Liver (tissue), 3 donors: ENCODE measurements around the gene BCAS1.

Experiments
- EGR1 ChIP-seq, 2 donors: IDR thresholded peaks; 2 replicates each; pipeline ENCODE4 v1.6.1; 2016 to 2018; ENCODE audit warnings: antibody characterized with exemption in 2 of 2, low read depth in 2 of 2
- FOXA2 ChIP-seq: IDR thresholded peaks from 2 replicates; pipeline ENCODE4 v1.6.1; 2016; ENCODE audit warnings: antibody characterized with exemption
- HNF4A ChIP-seq, 2 donors: conservative IDR thresholded peaks; 2 replicates each; pipeline ENCODE4 v1.6.1; 2016; ENCODE audit warnings: antibody characterized with exemption in 2 of 2, mild to moderate bottlenecking in 2 of 2
- NR2F2 ChIP-seq: IDR thresholded peaks from 2 replicates; pipeline ENCODE4 v1.6.1; 2016; ENCODE audit warnings: antibody characterized with exemption
- RXRA ChIP-seq, 2 donors: IDR thresholded peaks; 2 replicates each; pipeline ENCODE4 v1.6.1; 2017 to 2018; ENCODE audit warnings: antibody characterized with exemption in 2 of 2, mild to moderate bottlenecking in 1 of 2
- YY1 ChIP-seq: IDR thresholded peaks from 2 replicates; pipeline ENCODE4 v1.6.1; 2016; ENCODE audit warnings: antibody characterized with exemption, mild to moderate bottlenecking
- TF ChIP-seq, protein P1 (sequence below): fragments of 150-350 bp; IDR thresholded peaks from 2 replicates; pipeline ENCODE4 v1.5.1; 2017; ENCODE audit warnings: improper control_type of control experiment, low read depth, low read length; ENCODE audit not compliant: missing input control
- TF ChIP-seq, protein P2 (sequence below): IDR thresholded peaks from 2 replicates; pipeline ENCODE4 v1.6.1; 2016; ENCODE audit warnings: antibody characterized with exemption
- TF ChIP-seq, protein P3 (sequence below): IDR thresholded peaks from 2 replicates; pipeline ENCODE4 v1.6.1; 2016; ENCODE audit warnings: antibody characterized with exemption
- donor health status: healthy.
- donor health status: healthy.

DNA sequence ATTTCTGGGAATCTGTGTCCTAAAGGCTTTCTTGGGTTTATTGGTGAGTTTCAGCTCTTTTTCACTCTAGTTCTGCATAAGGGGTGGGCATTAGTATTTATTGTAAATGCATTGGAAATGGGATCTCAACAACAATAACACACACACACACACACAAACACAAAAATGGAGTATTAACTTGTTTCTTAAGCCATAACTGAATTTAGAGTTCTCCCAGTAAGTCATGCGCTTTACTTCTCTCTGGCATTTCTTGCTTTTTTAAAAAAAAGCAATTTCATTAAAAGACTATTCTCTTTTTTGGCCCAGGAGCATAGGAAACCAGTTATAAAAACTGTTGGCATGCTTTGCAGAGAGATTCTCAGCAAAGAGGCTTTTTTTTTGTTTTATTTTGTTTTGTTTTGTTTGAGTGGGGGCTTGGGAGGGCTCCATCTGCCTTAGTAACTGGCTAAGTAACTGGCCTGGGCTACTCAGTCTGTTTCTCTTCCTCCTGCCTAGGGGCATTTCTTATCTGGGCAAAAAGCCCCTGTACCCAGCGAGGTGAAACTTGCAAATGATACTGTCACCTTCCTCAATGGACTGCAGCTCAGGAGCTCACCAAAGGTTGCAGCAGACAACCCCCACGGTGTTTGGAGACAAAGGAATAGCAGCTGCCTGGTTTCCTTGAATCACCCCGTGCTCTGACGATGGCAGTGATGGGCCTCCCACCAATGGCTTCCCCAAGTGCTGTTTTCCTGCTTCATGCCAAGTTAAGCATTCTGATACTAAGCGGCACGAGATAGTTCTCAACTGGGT is 128.5 kb downstream of the BCAS1 start:
- TF ChIP-seq, protein P1, sequence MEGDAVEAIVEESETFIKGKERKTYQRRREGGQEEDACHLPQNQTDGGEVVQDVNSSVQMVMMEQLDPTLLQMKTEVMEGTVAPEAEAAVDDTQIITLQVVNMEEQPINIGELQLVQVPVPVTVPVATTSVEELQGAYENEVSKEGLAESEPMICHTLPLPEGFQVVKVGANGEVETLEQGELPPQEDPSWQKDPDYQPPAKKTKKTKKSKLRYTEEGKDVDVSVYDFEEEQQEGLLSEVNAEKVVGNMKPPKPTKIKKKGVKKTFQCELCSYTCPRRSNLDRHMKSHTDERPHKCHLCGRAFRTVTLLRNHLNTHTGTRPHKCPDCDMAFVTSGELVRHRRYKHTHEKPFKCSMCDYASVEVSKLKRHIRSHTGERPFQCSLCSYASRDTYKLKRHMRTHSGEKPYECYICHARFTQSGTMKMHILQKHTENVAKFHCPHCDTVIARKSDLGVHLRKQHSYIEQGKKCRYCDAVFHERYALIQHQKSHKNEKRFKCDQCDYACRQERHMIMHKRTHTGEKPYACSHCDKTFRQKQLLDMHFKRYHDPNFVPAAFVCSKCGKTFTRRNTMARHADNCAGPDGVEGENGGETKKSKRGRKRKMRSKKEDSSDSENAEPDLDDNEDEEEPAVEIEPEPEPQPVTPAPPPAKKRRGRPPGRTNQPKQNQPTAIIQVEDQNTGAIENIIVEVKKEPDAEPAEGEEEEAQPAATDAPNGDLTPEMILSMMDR, result no peak
- no peak for TF ChIP-seq EGR1 (IDR thresholded peaks at IDR 0.05; ENCODE audit: low read depth in 2 of 2)
- TF ChIP-seq NR2F2, result no peak
- TF ChIP-seq, protein P2, sequence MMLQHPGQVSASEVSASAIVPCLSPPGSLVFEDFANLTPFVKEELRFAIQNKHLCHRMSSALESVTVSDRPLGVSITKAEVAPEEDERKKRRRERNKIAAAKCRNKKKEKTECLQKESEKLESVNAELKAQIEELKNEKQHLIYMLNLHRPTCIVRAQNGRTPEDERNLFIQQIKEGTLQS, result no peak
- no peak for TF ChIP-seq YY1
- TF ChIP-seq, protein P3, sequence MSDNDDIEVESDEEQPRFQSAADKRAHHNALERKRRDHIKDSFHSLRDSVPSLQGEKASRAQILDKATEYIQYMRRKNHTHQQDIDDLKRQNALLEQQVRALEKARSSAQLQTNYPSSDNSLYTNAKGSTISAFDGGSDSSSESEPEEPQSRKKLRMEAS, result no peak
- TF ChIP-seq HNF4A (conservative IDR thresholded peaks at IDR 0.05), result no peak
- no peak for TF ChIP-seq RXRA (IDR thresholded peaks at IDR 0.05)
- TF ChIP-seq FOXA2, result no peak
